Right ventricle myocardium inferior (tissue), 1 donor: ENCODE data around the gene EDDM13. TPM values are rescaled to one million over a fixed set of nuclear protein-coding genes. Genes with fewer than 3 reads are reported as not detected.
"Not testable (repeated sequence)": the region's sequence is repeated elsewhere in the genome, so short reads cannot be mapped to it uniquely, and the experiment has no call there.

Source experiments
- ATAC-seq: fragments of 200-7000 bp; cut with Tn5 transposase; one replicate; pipeline ENCODE4 v1.9.1; 2020; ENCODE audit warnings: mild to moderate bottlenecking, moderate library complexity
- DNase-seq: peaks from one replicate; pipeline ENCODE4 v3.0.0; 2021; ENCODE audit errors: missing footprints
- intact Hi-C: fragments of 100-400 bp; cut with DNase I; formaldehyde crosslinking; loops from one replicate; pipeline ENCODE4 v1.11.0; 2022
- total RNA-seq: library from RNA; stranded (reverse); fragmentation: NEBNext Ultra II Directional; extraction: Animal tissue kit (Norgen Biotek cat#: 25700); gene quantifications from one replicate; pipeline ENCODE4 v1.2.1, GENCODE V29; 2021
- donor health status: DM: no; HTN: yes; CAD: no; lungs with severe emphysema.

Gene EDDM13
- total RNA-seq, 1 donor from 2014 or later = not detected

GRCh38 chr19:56290104-56290503, 17.6 kb downstream of the EDDM13 start:
- intact Hi-C loops = no loop called here
- no peak for ATAC-seq
- no peak for DNase-seq

GRCh38 chr19:56291867-56292266, 19.3 kb downstream of the EDDM13 start:
- DNase-seq = no peak
- ATAC-seq = no peak
- intact Hi-C loops = no loop called here

GRCh38 chr19:56294549-56294948, 22.0 kb downstream of the EDDM13 start:
- ATAC-seq = no peak
- intact Hi-C loops = no loop called here
- no peak for DNase-seq

- no peak for ATAC-seq
- DNase-seq = no peak
- intact Hi-C loops = no loop called here
These were observed 23.2 kb downstream of the EDDM13 start for GRCh38 chr19:56295531-56296455.

- intact Hi-C loops = no loop called here
- DNase-seq (no peak), ATAC-seq (no peak)
These were observed 24.5 kb downstream of the EDDM13 start for GRCh38 chr19:56297010-56297409.

- intact Hi-C loops = no loop called here
- peak; percentile 66 for ATAC-seq
These were observed 27.1 kb downstream of the EDDM13 start for GRCh38 chr19:56299688-56300087.

GRCh38 chr19:56301155-56301554, 28.6 kb downstream of the EDDM13 start:
- intact Hi-C loops = no loop called here
- ATAC-seq (no peak), DNase-seq (no peak)

More at GRCh38 chr19:56299688-56300087, 27.1 kb downstream of the EDDM13 start:
- no peak for DNase-seq

GRCh38 chr19:56301886-56302620, 29.5 kb downstream of the EDDM13 start:
- DNase-seq = no peak
- intact Hi-C loops = no loop called here
- no peak for ATAC-seq

- ATAC-seq (no peak), DNase-seq (no peak)
- intact Hi-C loops = no loop called here
These were observed 31.7 kb downstream of the EDDM13 start for GRCh38 chr19:56304243-56304642.

GRCh38 chr19:56306016-56306415, 33.5 kb downstream of the EDDM13 start:
- DNase-seq = no peak
- peak; percentile 55 for ATAC-seq
- intact Hi-C loops = no loop called here

- DNase-seq, ATAC-seq, intact Hi-C loops: not testable (repeated sequence)
These were observed 34.5 kb downstream of the EDDM13 start for GRCh38 chr19:56307062-56307461.

GRCh38 chr19:56308792-56309191, 36.2 kb downstream of the EDDM13 start:
- intact Hi-C loops = no loop called here
- ATAC-seq (no peak), DNase-seq (no peak)

GRCh38 chr19:56309511-56310185, 37.1 kb downstream of the EDDM13 start:
- intact Hi-C loops = loop anchor here (10.0 kb wide), 1 partner anchor 165 kb away; the partner anchor contains the start of gene ZNF444
- ATAC-seq (no peak), DNase-seq (peak; percentile 85)

GRCh38 chr19:56310462-56310861, 37.9 kb downstream of the EDDM13 start:
- no peak for ATAC-seq
- intact Hi-C loops = loop anchor here (10.0 kb wide), 1 partner anchor 166 kb away; the partner anchor contains the start of gene ZNF444
- no peak for DNase-seq

- ATAC-seq (no peak), DNase-seq (no peak)
- intact Hi-C loops = loop anchor here (10.0 kb wide), 1 partner anchor 168 kb away; the partner anchor contains the start of gene ZNF444
These were observed 39.8 kb downstream of the EDDM13 start for GRCh38 chr19:56312342-56312741.

- ATAC-seq (no peak), DNase-seq (no peak)
- intact Hi-C loops = loop anchor here (10.0 kb wide), 1 partner anchor 168 kb away; the partner anchor contains the start of gene ZNF444
These were observed 40.5 kb downstream of the EDDM13 start for GRCh38 chr19:56312787-56313657.

- DNase-seq = no peak
- ATAC-seq = no peak
- intact Hi-C loops = loop anchor here (10.0 kb wide), 1 partner anchor 169 kb away; the partner anchor contains the start of gene ZNF444
These were observed 41.5 kb downstream of the EDDM13 start for GRCh38 chr19:56314018-56314380.
